Fibroblast of lung (primary cell): ENCODE results near the gene RIMS4. TPM values are rescaled to one million over a fixed set of nuclear protein-coding genes. Genes with fewer than 3 reads are reported as not detected.

Source experiments
- DNase-seq, 2 donors: peaks; one replicate each; pipeline versions ENCODE4 v3.0.0 to v3.0.0-alpha.2; 2010; ENCODE audit warnings: low read depth in 2 of 2
- H2AFZ ChIP-seq: 2 replicates; pipeline ENCODE4 v1.5.1; 2012; ENCODE audit warnings: low read length, control low read depth, inconsistent platforms
- H3K27ac ChIP-seq: 2 replicates; pipeline ENCODE4 v1.5.1; 2011; ENCODE audit warnings: low read length, control low read depth; ENCODE audit not compliant: insufficient read depth
- H3K27me3 ChIP-seq: 2 replicates; pipeline ENCODE4 v1.5.1; 2011; ENCODE audit warnings: mild to moderate bottlenecking, low read length; ENCODE audit not compliant: control insufficient read depth, insufficient read depth
- H3K36me3 ChIP-seq: 2 replicates; pipeline ENCODE4 v1.5.1; 2011; ENCODE audit warnings: low read length; ENCODE audit not compliant: control insufficient read depth, insufficient read depth
- H3K4me1 ChIP-seq: 2 replicates; pipeline ENCODE4 v1.5.1; 2011; ENCODE audit warnings: low read length; ENCODE audit not compliant: control insufficient read depth, insufficient read depth; ENCODE audit errors: extremely low read depth
- H3K4me2 ChIP-seq: 2 replicates; pipeline ENCODE4 v1.5.1; 2011; ENCODE audit warnings: low read length, control low read depth; ENCODE audit not compliant: insufficient read depth; ENCODE audit errors: extremely low read depth
- H3K4me3 ChIP-seq, 4 experiments: fragments of 200-600 bp in 1 of 4; sonication (generic) in 1 of 4; replicated peaks in 1 of 4; 2 replicates each; pipeline ENCODE4 v1.5.1; 2011 to 2016; ENCODE audit warnings: low read length in 4 of 4, low read depth in 3 of 4, mild to moderate bottlenecking in 3 of 4, control low read depth in 2 of 4, inconsistent platforms in 1 of 4, mixed read lengths in 1 of 4; ENCODE audit not compliant: insufficient read depth in 1 of 4; ENCODE audit errors: control extremely low read depth in 1 of 4
- H3K79me2 ChIP-seq: 2 replicates; pipeline ENCODE4 v1.5.1; 2012; ENCODE audit warnings: mild to moderate bottlenecking, low read length, inconsistent platforms; ENCODE audit not compliant: control insufficient read depth, insufficient read depth
- H3K9ac ChIP-seq: 2 replicates; pipeline ENCODE4 v1.5.1; 2011; ENCODE audit warnings: mild to moderate bottlenecking, low read length, control low read depth; ENCODE audit not compliant: insufficient read depth
- H3K9me3 ChIP-seq: 2 replicates; pipeline ENCODE4 v1.5.1; 2012; ENCODE audit warnings: low read depth, low read length; ENCODE audit not compliant: control insufficient read depth, insufficient read depth
- H4K20me1 ChIP-seq: 2 replicates; pipeline ENCODE4 v1.5.1; 2011; ENCODE audit warnings: low read length; ENCODE audit not compliant: control insufficient read depth, insufficient read depth; ENCODE audit errors: extremely low read depth
- CTCF ChIP-seq, 2 donors: IDR thresholded peaks in 1 of 2; conservative IDR thresholded peaks in 1 of 2; 1 replicate in 1 of 2; 2 replicates in 1 of 2; pipeline ENCODE4 v1.5.1; 2011 to 2012; ENCODE audit warnings: low read length in 2 of 2, control low read depth in 1 of 2, inconsistent platforms in 1 of 2, low read depth in 1 of 2, mild to moderate bottlenecking in 1 of 2
- EZH2 ChIP-seq: IDR thresholded peaks from 2 replicates; pipeline ENCODE4 v1.5.1; 2012; ENCODE audit warnings: low read length, control low read depth, mild to moderate bottlenecking; ENCODE audit errors: missing control alignments
- polyA minus RNA-seq: library from RNA; depleted of rRNA, polyadenylated mRNA; stranded (reverse); fragments of >200 nt; gene quantifications from 2 replicates; pipeline ENCODE4 v1.2.3, GENCODE V29; 2011; ENCODE audit warnings: low replicate concordance
- polyA plus RNA-seq, 2 donors: library from polyadenylated mRNA; depleted of rRNA in 1 of 2; stranded (reverse) in 1 of 2; unstranded in 1 of 2; fragments of >200 nt; gene quantifications; 2 replicates each; pipeline ENCODE4 v1.2.1, GENCODE V29; 2011 to 2012; ENCODE audit warnings: missing spikeins in 1 of 2
- total RNA-seq: library from RNA; depleted of rRNA; stranded (reverse); fragments of >200 nt; gene quantifications from 2 replicates; pipeline ENCODE4 v1.2.1, GENCODE V29; 2014

The RIMS4 gene
- under 0.01 TPM in 2 replicates for total RNA-seq
- 0.03 TPM in 1 of 2 replicates, not detected in the other for polyA plus RNA-seq
- polyA plus RNA-seq (2012) = 0.02 and 0.06 TPM in 2 replicates
- polyA minus RNA-seq = not detected in 2 replicates

GRCh38 chr20:44810391-44811149 is at the start of gene RIMS4:
Gene RIMS4, minus strand, starts transcription at chr20:44810546. Its CDS starts 275 bp downstream, at chr20:44810271.
- Histone ChIP-seq H3K4me3 (no peak within 1 kb of the TSS), H2AFZ (no peak within 1 kb of the TSS), H3K79me2 (no peaks in the 10 kb centered on the region), H3K9ac (no peak within 1 kb of the TSS), H3K9me3 (no peaks in the 10 kb centered on the region), H3K4me2 (no peak within 1 kb of the TSS), H3K36me3 (no peaks in the 10 kb centered on the region), H3K27me3 (peaks cover 40% of the 10 kb centered on the region), H4K20me1 (no peaks in the 10 kb centered on the region), H3K27ac (no peak within 1 kb of the TSS), H3K4me1 (no peaks in the 10 kb centered on the region)
- no peak for DNase-seq
- no peak for TF ChIP-seq CTCF (conservative IDR thresholded peaks at IDR 0.05 in 1 of 2, IDR thresholded peaks at IDR 0.05 in 1 of 2; ENCODE audit: low read depth in 1 of 2, low read length in 2 of 2)
- TF ChIP-seq EZH2 = peak; percentile 80

- Histone ChIP-seq H3K27me3 (no peaks in the 10 kb centered on the region), H3K36me3 (no peaks in the 10 kb centered on the region), H3K79me2 (no peaks in the 10 kb centered on the region), H3K4me2 (no peak overlapping the region), H3K9ac (no peak overlapping the region), H3K9me3 (no peaks in the 10 kb centered on the region), H3K4me1 (no peaks in the 10 kb centered on the region), H3K27ac (no peak overlapping the region), H2AFZ (no peak overlapping the region), H3K4me3 (no peak overlapping the region), H4K20me1 (no peaks in the 10 kb centered on the region)
- TF ChIP-seq CTCF (conservative IDR thresholded peaks at IDR 0.05 in 1 of 2, IDR thresholded peaks at IDR 0.05 in 1 of 2; ENCODE audit: low read depth in 1 of 2, low read length in 2 of 2) (no peak), EZH2 (no peak)
- DNase-seq = peak in 1 of 2 donors; percentile 4
Measured at GRCh38 chr20:44858606-44859360, 48.4 kb upstream of the RIMS4 start.

DNA sequence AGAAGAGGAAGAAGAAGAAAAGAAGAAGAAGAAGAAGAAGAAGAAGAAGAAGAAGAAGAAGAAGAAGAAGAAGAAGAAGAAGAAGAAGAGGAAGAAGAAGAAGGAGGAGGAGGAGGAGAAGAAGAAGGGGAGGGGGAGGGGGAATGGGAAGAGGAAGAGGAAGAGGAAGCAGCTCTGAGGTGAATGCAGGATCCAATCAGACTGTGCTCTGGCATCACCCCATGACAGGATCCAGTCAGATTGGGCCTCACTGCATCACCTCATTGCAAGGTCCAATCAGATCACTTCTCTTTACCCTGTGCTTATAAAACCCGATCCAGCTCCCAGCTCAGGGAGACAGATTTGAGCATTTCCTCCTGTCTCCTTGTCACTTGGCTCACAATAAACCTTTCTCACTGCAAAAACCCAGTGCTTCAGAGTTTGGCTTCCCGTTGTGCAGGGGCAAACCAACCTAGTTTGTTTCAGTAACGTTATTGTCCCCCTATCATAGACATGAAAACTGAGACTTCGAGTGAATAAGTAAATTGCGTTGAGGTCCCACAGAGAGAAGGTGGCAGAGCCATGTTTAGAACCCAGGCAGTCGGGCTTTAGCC is 46.6 kb upstream of the RIMS4 start:
- no peaks in the 10 kb centered on the region for H3K9me3 ChIP-seq
- no peak overlapping the region for H3K4me2 ChIP-seq
- no peak overlapping the region for H3K9ac ChIP-seq
- no peak overlapping the region for H2AFZ ChIP-seq
- peaks cover 5% of the 10 kb centered on the region for H3K27me3 ChIP-seq
- peak in 1 of 2 donors; percentile 2 for DNase-seq
- no peak overlapping the region for H3K4me3 ChIP-seq
- H3K4me1 ChIP-seq = no peaks in the 10 kb centered on the region
- H3K27ac ChIP-seq = no peak overlapping the region
- H4K20me1 ChIP-seq = no peaks in the 10 kb centered on the region
- no peaks in the 10 kb centered on the region for H3K36me3 ChIP-seq
- TF ChIP-seq EZH2 = no peak
- TF ChIP-seq CTCF (conservative IDR thresholded peaks at IDR 0.05 in 1 of 2, IDR thresholded peaks at IDR 0.05 in 1 of 2; ENCODE audit: low read depth in 1 of 2, low read length in 2 of 2) = no peak
- no peaks in the 10 kb centered on the region for H3K79me2 ChIP-seq
